Thyroid gland (tissue), 4 donors: ENCODE data around the gene NFIB. TPM values are rescaled to one million over a fixed set of nuclear protein-coding genes. Genes with fewer than 3 reads are reported as not detected.

Experiments used
- DNase-seq, 2 donors: peaks; one replicate each; pipeline ENCODE4 v3.0.0-alpha.2; 2019
- H3K27ac ChIP-seq, 3 donors: fragments of 200-600 bp; sonication (generic); 1 replicate in 2 of 3; 2 replicates in 1 of 3; pipeline ENCODE4 v1.5.1; 2016 to 2019; ENCODE audit warnings: mild to moderate bottlenecking in 1 of 3, moderate library complexity in 1 of 3
- H3K27me3 ChIP-seq: fragments of 200-600 bp; sonication (generic); one replicate; pipeline ENCODE4 v1.5.1; 2019
- H3K36me3 ChIP-seq, 2 donors: fragments of 200-600 bp; sonication (generic); one replicate each; pipeline ENCODE4 v1.5.1; 2016 to 2019
- H3K4me1 ChIP-seq, 2 donors: fragments of 200-600 bp; sonication (generic); one replicate each; pipeline ENCODE4 v1.5.1; 2017 to 2019
- H3K4me3 ChIP-seq, 3 donors: fragments of 200-600 bp; sonication (generic); replicated peaks in 1 of 3; 1 replicate in 2 of 3; 2 replicates in 1 of 3; pipeline ENCODE4 v1.5.1; 2016; ENCODE audit warnings: mild to moderate bottlenecking in 1 of 3
- H3K9me3 ChIP-seq: fragments of 200-600 bp; sonication (generic); one replicate; pipeline ENCODE4 v1.5.1; 2017
- CTCF ChIP-seq, 6 experiments: fragments of 200-600 bp in 3 of 6; fragments of 450-650 bp in 3 of 6; sonication (generic) in 3 of 6; IDR thresholded peaks; one replicate each; pipeline ENCODE4 v1.5.1; 2016 to 2019; ENCODE audit warnings: antibody characterized with exemption in 6 of 6, mild to moderate bottlenecking in 2 of 6, inconsistent platforms in 1 of 6, moderate library complexity in 1 of 6
- POLR2A ChIP-seq, 2 donors: fragments of 450-650 bp; IDR thresholded peaks; one replicate each; pipeline ENCODE4 v1.6.1; 2017; ENCODE audit warnings: antibody characterized with exemption in 2 of 2, mild to moderate bottlenecking in 2 of 2, moderate library complexity in 1 of 2
- WGBS, 2 donors: methylation state at CpG; one replicate each; pipeline ENCODE4 v1.1.5; 2017; 5-methylcytosine and 5-hydroxymethylcytosine counted together
- intact Hi-C: fragments of 100-400 bp; cut with DNase I; formaldehyde crosslinking; loops from one replicate; pipeline ENCODE4 v1.15.1; 2023
- total RNA-seq, 4 donors: library from RNA; depleted of rRNA; stranded (reverse); fragments of >200 nt; gene quantifications; one replicate each; pipeline ENCODE4 v1.2.3, GENCODE V29; 2016

NFIB gene
- total RNA-seq, 4 donors from 2014 or later: 57.9 to 144 (median 125) TPM

DNA sequence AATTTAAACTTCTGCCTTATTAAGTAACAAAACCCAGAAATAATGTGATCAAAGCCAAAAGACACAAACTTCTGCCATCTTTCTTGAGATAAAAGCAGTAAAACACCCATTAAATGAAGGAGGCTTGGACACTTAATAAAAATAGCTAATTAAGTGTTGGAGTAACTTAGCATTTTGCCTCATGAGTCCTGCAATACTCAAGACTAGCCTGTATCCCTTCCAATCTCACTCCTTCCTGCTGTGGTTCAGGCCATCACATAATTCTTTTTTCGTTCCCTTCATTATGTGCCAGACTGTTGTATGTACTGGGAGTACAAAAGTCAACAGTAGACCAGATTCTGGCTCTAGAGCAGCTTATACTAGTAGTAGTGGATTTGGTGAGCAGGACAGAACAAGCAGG is 250.2 kb downstream of the NFIB start:
- no peak overlapping the region for H3K4me3 ChIP-seq
- intact Hi-C loops: no loop called here
- DNase-seq: no peak
- no peak overlapping the region for H3K27ac ChIP-seq
- 65 to 91% methylated on average over 1 of the region's 1 CpG for WGBS, 2 donors
- peaks cover 6 to 11% of the 10 kb centered on the region in 2 donors for H3K4me1 ChIP-seq
- no peak for TF ChIP-seq POLR2A (IDR thresholded peaks at IDR 0.05)
- no peak for TF ChIP-seq CTCF (IDR thresholded peaks at IDR 0.05)
- no peaks in the 10 kb centered on the region for H3K9me3 ChIP-seq
- H3K27me3 ChIP-seq: peaks cover 18% of the 10 kb centered on the region
- H3K36me3 ChIP-seq: no peaks in the 10 kb centered on the region

DNA sequence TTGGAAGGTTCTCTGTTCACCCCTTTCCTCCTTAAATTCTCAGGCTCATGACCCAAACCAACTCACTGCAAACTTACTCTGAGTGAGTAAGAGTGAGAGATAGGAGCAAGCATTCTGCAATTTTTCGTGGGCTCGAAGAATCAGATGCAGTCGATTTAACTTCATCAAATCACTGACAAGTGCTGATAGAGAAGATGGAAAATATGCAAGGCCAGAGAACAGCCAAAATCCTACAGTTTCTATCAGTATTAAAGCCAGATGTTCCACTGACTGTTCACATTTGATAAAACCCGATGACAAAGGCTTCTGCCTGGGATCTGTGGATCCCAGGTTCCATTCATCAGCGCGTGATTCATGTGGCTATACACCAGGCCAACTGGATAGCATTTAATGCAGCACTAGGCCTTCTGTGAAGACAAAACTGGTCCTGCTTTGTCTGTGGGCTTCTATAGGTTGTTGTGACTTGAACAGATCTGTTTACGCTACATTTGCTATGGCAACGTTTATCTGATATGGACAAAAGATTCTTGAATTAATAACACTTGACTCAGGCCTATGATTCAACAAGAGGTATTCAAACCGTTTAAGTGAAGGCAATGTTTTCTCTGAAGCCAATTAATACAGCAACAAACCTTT is 251.2 kb downstream of the NFIB start:
- WGBS, 2 donors: 50 to 54% methylated on average over 9 of the region's 9 CpGs
- Histone ChIP-seq H3K27ac (no peak overlapping the region), H3K9me3 (no peaks in the 10 kb centered on the region), H3K36me3 (no peaks in the 10 kb centered on the region), H3K27me3 (peaks cover 18% of the 10 kb centered on the region), H3K4me1 (peaks cover 6 to 11% of the 10 kb centered on the region in 2 donors), H3K4me3 (no peak overlapping the region)
- TF ChIP-seq POLR2A (IDR thresholded peaks at IDR 0.05) (no peak), CTCF (IDR thresholded peaks at IDR 0.05) (no peak)
- no peak for DNase-seq
- intact Hi-C loops: no loop called here

GRCh38 chr9:14061936-14062585 is 251.9 kb downstream of the NFIB start:
- Histone ChIP-seq H3K9me3 (no peaks in the 10 kb centered on the region), H3K27ac (no peak overlapping the region), H3K4me3 (no peak overlapping the region), H3K36me3 (no peaks in the 10 kb centered on the region), H3K4me1 (peaks cover 6 to 11% of the 10 kb centered on the region in 2 donors), H3K27me3 (peaks cover 18% of the 10 kb centered on the region)
- 62 to 78% methylated on average over 15 of the region's 15 CpGs for WGBS, 2 donors
- intact Hi-C loops: no loop called here
- peak; percentile 42 to 51 for DNase-seq
- TF ChIP-seq CTCF (IDR thresholded peaks at IDR 0.05) (no peak), POLR2A (IDR thresholded peaks at IDR 0.05) (no peak)

DNA sequence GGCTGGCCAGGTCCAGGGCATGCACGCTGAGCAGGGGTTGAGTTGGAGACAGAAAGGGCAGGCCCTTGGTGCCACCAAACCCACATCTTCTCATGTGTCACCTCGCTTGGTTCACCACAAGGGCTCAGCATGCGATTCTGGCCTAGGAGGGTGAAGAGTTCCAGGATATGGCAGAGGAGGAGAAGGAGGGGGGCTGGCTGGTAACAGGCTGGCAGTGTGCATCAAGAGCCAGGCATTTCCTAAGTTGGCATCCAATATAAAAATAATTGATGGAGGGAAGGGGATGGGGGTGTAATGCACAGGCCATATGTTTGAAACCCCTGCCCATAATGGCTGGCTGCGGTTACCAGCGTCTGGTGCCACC is 255.6 kb downstream of the NFIB start:
- peaks cover 2 to 6% of the 10 kb centered on the region in 2 donors for H3K4me1 ChIP-seq
- H3K36me3 ChIP-seq: no peaks in the 10 kb centered on the region
- no peaks in the 10 kb centered on the region for H3K9me3 ChIP-seq
- H3K4me3 ChIP-seq: no peak overlapping the region
- H3K27me3 ChIP-seq: peaks cover 7% of the 10 kb centered on the region
- 85 to 89% methylated on average over 5 of the region's 5 CpGs for WGBS, 2 donors
- intact Hi-C loops: no loop called here
- TF ChIP-seq POLR2A (IDR thresholded peaks at IDR 0.05) (no peak), CTCF (IDR thresholded peaks at IDR 0.05) (no peak)
- no peak overlapping the region for H3K27ac ChIP-seq
- no peak for DNase-seq
